GM18502 (cell line): ENCODE results near the gene DIPK2A.

Experiments
- ATAC-seq: cut with Tn5 transposase; IDR thresholded peaks from one replicate; pipeline ENCODE4 v1.9.1; 2021; ENCODE audit warnings: mild to moderate bottlenecking; ENCODE audit not compliant: unreplicated experiment, poor library complexity

The DIPK2A gene

DNA sequence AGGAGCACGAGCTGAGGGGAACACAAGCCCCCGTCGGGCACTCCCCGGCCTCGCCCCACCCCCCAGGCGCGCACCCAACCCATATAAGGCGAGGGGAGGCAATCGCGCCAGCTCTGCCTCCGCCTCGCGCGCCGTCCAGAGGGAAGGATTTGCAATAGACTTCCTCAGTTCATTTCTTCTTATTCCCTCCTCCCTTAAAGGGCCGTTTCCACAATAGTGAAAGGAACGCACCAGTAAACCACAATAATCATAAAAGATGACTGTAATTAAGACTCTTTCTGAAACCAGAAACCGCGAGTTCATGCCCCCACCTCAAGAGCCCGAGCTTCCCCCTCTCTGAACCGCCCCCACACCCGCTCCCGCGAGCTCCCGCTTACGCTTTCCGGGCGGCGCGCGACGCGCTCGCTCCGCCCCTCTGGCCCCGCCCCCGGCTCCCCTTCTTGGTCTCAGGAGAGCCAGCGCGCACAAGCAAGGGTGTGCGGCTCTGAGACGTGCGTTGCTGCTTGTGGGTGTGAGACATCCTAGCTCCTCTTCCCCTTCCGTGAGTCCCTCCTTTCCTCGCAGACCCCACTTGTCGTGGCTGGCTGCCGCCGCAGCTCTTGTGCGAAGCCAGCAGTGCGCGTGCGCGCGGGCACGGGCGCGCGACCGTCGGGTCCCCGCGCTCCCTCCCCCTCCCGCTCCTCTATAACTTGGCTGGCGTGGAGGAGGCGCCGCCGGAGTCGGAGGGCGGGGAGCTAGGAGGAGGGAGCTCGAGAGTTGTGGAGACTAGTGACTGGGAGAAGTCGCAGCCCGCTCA lies at the start of gene DIPK2A:
DIPK2A (plus strand) TSS at position 465 of the 796 bp plus-strand sequence. CDS start 510 bp downstream, outside the sequence.
- peak; percentile 60 for ATAC-seq

DNA sequence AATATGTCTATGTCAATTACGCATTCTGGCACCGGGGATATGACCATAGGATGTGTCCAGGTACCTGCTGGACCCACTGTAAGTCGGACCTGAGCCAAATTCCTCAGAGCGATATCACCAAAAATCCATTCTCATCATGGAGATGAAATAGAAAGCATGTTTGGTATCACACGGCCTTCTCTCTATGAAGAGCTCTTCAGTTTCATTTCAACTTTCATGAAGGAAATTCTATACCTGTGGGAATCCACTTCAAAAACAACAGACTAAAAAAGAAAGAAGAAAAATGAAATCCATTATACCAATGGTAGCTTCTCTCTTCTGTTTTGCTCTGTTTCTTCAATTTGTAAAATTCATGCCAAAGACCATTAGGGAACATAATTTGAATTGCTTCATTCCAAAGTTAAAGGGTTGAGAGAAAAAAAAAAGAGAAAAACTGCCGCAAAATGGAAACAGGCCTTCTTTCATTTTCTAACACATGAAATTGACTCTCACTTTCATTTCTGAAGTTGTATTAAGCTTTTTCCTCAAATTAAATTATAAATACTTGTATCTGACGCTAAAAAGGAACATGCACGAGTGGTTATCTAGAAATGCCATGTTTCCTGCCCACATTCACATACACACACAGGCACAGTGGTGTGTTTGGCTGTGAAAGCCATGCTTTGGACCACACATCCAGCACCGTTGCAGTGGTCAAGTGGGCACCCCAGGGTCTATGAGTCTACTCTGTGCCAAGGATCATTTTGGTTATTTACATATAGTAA lies 46.9 kb upstream of the DIPK2A start:
- ATAC-seq: peak; percentile 77

- no peak for ATAC-seq
Measured at GRCh38 chr3:143928056-143928455, 43.6 kb upstream of the DIPK2A start.

- no peak for ATAC-seq
Measured at GRCh38 chr3:143928541-143929255, 42.9 kb upstream of the DIPK2A start.

- no peak for ATAC-seq
Measured at GRCh38 chr3:143934791-143935190, 36.8 kb upstream of the DIPK2A start.

DNA sequence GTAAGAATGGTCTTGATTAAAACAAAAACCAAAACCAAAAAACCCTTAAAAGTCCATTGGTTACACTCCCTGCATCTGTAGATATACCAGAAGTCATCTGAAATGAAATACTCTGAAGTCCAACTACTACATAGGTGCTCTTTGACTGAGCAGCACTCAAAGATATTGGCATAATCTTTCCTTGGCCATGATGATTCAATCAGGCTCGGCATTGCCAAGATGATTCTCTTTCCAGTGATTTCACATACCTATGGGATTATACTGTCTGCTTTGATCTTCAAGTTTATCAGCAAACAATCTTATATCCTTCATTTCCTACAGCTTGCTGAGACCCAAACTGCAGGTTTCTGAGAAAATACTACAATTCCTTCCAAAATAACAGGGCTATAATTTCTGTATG lies 35.9 kb upstream of the DIPK2A start:
- no peak for ATAC-seq

GRCh38 chr3:143950810-143951209 lies 20.8 kb upstream of the DIPK2A start:
- ATAC-seq: no peak

DNA sequence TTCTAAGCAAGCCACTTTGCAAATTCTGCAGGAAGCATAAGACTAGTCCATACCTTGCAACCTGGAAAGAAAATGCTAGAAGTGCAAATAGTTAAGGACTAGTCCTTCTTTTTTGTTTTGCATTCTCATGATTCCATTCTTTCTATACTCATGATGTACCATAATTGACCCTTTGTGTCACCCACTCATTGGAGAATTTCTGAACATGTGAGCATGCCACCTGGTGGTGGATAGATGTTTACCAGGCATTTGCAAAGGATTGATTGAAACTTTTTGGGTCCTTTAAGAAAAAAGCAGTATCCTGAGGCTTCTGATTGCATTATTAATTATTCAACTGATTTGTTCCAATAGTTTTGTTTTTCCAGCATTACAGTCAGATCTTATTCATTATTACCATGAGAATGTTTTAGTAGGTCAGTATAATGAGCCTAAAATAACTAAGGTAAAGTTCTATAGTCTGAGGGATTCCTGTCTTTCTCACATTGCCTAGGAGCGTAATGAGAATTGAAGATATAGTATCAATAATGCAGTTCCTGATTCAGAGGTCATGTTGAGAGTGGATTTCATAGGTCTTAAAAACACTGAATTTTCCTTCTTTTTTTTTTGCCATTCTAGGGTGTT lies 20.2 kb upstream of the DIPK2A start:
- ATAC-seq: peak; percentile 77

DNA sequence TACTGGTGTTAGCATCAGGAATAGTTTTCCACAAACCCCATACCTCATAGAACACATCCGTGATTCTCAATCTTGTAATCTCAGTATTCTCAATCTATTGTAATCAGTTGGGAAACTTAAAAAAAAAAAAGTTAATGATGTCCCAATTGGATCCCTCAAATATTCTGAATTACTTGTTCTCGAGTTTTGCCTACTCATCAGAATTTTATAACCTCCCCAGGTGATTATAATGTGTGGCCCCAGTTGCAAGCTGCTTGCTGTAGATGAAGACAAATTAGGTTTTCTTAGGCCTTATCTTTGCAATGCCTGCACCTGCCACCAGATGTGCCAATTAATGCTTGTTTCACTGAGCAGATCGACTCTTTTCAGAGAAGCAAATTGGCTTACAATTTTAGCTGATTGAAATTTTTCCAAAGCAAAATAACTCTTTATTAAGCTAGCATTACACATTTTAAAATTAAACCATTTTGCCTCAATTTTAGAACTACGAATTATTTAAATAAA lies 19.0 kb upstream of the DIPK2A start:
- ATAC-seq: no peak

DNA sequence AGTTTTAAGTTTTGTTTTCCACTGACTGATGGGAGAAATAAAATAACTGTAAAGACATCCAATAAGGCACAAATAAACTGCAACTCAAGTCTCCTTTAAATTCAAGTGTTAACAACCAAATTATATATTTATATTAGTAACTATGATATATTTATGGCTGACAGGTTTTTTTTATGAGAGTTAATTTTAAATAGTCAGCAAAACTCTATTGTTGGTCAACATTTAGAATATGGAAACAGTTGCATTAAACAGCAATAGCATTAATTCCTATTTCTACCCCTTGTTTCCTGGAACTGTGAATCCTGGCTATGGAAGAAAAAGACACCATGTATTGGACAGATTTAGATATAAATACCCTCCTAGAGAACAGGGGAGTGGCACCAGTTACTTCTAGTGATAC lies 16.5 kb upstream of the DIPK2A start:
- no peak for ATAC-seq

DNA sequence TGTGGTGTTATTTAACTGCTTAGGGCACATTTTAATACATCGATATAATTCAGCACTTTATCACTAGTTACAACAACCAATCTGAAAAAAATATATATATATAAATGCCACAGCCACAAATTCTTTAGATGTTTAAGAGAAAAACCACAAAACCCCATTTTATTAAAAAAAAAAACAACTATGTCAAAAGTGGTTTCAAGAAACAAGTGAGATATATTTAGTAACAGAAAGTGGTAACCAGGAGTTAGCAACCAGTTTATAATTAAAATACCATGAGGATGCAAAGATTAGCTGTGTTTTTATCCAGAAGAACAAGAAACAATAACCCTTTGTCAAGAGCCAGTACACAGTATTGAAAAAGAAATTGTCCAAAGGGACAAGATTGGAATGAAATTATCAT lies 14.8 kb upstream of the DIPK2A start:
- no peak for ATAC-seq

DNA sequence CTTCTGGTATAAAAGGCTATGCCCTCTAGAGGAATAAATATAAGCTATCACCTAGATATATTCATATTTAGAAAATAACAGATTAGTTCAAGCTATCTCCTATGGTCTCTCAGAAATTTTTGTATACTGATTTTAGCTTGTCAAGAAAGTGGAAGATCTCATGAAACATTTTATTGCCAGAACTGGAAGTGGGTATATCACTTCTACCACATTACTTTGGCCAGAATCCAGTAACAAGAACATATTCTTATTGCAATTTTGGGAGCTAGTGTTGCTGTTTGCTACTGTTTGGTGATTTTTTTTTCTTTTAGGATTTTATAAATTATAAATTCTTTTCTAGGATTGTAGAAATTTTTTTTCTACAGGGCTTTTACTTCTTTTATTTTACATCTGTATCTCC lies 14.2 kb upstream of the DIPK2A start:
- no peak for ATAC-seq

DNA sequence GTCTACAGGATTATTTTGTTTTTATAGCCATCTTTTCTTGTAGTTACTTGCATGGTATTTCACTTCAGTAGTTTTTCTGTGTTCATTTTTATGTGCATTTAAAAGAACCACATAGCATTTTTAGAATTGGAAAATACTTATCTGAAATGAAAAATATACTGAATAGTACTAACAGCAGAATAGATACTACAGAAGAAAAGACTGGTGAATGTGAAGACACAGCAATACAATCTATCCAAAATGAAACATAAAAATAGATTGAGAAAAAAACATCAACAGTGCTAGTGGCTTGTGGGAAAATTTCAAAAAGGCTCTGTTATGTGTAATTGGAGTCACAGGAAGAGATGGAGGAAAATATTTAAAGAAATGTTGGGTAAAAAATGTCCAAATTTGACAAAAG lies 12.7 kb upstream of the DIPK2A start:
- ATAC-seq: no peak

GRCh38 chr3:143961342-143961741 lies 10.3 kb upstream of the DIPK2A start:
- no peak for ATAC-seq

GRCh38 chr3:143963946-143964345 lies 7.7 kb upstream of the DIPK2A start:
- no peak for ATAC-seq

- ATAC-seq: peak; percentile 32
Measured at GRCh38 chr3:143970773-143971358, 757 bp upstream of the DIPK2A start.

DNA sequence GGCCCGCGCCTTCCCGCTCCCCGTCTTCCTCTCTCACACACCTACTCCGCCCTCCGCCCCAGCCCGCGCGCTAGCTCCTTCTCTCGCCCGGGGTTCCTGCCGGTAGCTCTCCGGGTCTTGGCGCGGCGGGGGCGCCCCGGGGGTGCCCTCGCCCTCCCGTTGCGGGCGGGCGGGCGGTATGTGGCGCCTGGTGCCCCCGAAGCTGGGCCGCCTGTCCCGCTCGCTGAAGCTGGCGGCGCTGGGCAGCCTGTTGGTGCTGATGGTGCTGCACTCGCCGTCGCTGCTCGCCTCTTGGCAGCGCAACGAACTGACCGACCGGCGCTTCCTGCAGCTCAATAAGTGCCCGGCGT lies 507 bp downstream of the DIPK2A start:
- no peak for ATAC-seq

GRCh38 chr3:143972505-143973258 lies 1.1 kb downstream of the DIPK2A start:
- peak; percentile 32 for ATAC-seq

DNA sequence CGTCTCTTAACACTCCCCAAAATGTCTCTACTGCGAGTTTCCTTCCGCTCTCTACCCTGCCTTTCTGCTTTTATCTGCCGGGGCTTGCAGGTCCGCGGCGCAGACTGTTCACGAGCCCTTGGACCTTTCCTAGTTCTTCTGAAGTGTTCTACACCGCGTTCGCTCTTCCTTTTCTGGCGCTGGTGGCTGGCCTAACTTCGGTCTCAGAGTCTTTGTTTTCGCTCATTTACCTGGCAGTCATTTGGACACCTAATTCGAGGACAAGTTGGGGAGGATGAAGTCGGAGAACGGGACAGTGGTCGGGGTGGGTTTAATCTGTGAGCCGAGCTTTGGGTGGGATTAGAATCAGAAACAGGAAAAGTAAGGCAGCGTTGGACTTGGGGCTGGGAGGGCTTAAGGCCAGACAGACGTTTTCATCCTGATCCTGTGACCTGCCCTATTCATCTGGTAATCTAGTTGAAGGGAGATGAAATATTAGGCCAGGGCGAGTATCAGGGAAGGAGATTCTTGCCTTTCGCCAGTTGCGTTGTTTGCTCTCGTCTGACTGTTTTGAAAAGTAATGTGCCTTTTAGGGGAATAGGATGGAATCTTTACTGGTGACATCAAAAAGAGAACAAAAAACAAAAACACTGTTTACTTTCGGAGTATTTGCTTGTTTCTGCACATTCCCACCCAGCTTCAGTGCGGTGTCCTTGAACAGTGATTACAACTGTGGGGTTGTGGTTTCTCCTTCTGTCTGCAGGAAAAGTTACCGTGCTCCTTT lies 1.8 kb downstream of the DIPK2A start:
- ATAC-seq: no peak
